22Rv1 (cell line): Measurements from ENCODE around the gene GAS7.

Experiments
- H3K27ac ChIP-seq: fragments of 450-650 bp; 2 replicates; pipeline ENCODE4 v1.5.1; 2017
- CTCF ChIP-seq: fragments of 450-650 bp; IDR thresholded peaks from 2 replicates; pipeline ENCODE4 v1.5.1; 2017; ENCODE audit warnings: mild to moderate bottlenecking
- ZFX ChIP-seq: fragments of 450-650 bp; IDR thresholded peaks from 2 replicates; pipeline ENCODE4 v1.6.1; 2017; ENCODE audit warnings: antibody characterized with exemption, borderline replicate concordance

GAS7 gene

GRCh38 chr17:10116753-10117420, 81.5 kb downstream of the GAS7 start:
- TF ChIP-seq ZFX: no peak
- TF ChIP-seq CTCF: no peak

GRCh38 chr17:10116267-10116666, 82.1 kb downstream of the GAS7 start:
- H3K27ac ChIP-seq: no peak overlapping the region

More at GRCh38 chr17:10116753-10117420, 81.5 kb downstream of the GAS7 start:
- no peak overlapping the region for H3K27ac ChIP-seq

GRCh38 chr17:10115536-10115932, 82.9 kb downstream of the GAS7 start:
- H3K27ac ChIP-seq: no peak overlapping the region
- no peak for TF ChIP-seq CTCF
- TF ChIP-seq ZFX: no peak

More at GRCh38 chr17:10116267-10116666, 82.1 kb downstream of the GAS7 start:
- TF ChIP-seq CTCF (no peak), ZFX (no peak)

GRCh38 chr17:10114931-10115535, 83.4 kb downstream of the GAS7 start:
- TF ChIP-seq ZFX (no peak), CTCF (no peak)
- no peak overlapping the region for H3K27ac ChIP-seq

- H3K27ac ChIP-seq: no peak overlapping the region
- TF ChIP-seq ZFX: no peak
- no peak for TF ChIP-seq CTCF
Measured at GRCh38 chr17:10112962-10113361, 85.4 kb downstream of the GAS7 start.

GRCh38 chr17:10111907-10112452, 86.4 kb downstream of the GAS7 start:
- TF ChIP-seq ZFX: no peak
- TF ChIP-seq CTCF: no peak
- no peak overlapping the region for H3K27ac ChIP-seq

- H3K27ac ChIP-seq: no peak overlapping the region
- TF ChIP-seq ZFX (no peak), CTCF (no peak)
Measured at GRCh38 chr17:10109146-10109545, 89.3 kb downstream of the GAS7 start.
